ENCODE data around the gene HYCC1.
"Not testable (repeated sequence)": the region's sequence is repeated elsewhere in the genome, so short reads cannot be mapped to it uniquely, and the experiment has no call there.

Gene HYCC1

GRCh38 chr7:23013715-23014649, at the start of gene HYCC1:
TSS of gene HYCC1 (minus strand) at chr7:23014130. CDS start at chr7:22991111, 23,019 bp downstream.
- in situ Hi-C loops (cut with HindIII; ENCODE audit: low sequenced_read_pairs) = no loop called here

GRCh38 chr7:23062452-23062851, 48.5 kb upstream of the HYCC1 start:
- in situ Hi-C loops (cut with HindIII; ENCODE audit: low sequenced_read_pairs) = no loop called here

GRCh38 chr7:23061327-23061726, 47.4 kb upstream of the HYCC1 start:
- in situ Hi-C loops (cut with HindIII; ENCODE audit: low sequenced_read_pairs) = no loop called here

GRCh38 chr7:23058408-23059096, 44.6 kb upstream of the HYCC1 start:
- in situ Hi-C loops (cut with HindIII; ENCODE audit: low sequenced_read_pairs) = loop anchor here (10.0 kb wide), 2 partner anchors 254 to 504 kb away; no protein-coding TSS in a partner anchor

- in situ Hi-C loops (cut with HindIII; ENCODE audit: low sequenced_read_pairs) = loop anchor here (10.0 kb wide), 2 partner anchors 251 to 501 kb away; no protein-coding TSS in a partner anchor
These were observed 41.8 kb upstream of the HYCC1 start for GRCh38 chr7:23055582-23056178.

GRCh38 chr7:23051124-23051485, 37.2 kb upstream of the HYCC1 start:
- in situ Hi-C loops (cut with HindIII; ENCODE audit: low sequenced_read_pairs) = loop anchor here (10.0 kb wide), 2 partner anchors 246 to 496 kb away; no protein-coding TSS in a partner anchor

- in situ Hi-C loops (cut with HindIII; ENCODE audit: low sequenced_read_pairs) = not testable (repeated sequence)
These were observed 32.4 kb upstream of the HYCC1 start for GRCh38 chr7:23046336-23046735.

- in situ Hi-C loops (cut with HindIII; ENCODE audit: low sequenced_read_pairs) = not testable (repeated sequence)
These were observed 31.2 kb upstream of the HYCC1 start for GRCh38 chr7:23045086-23045485.

- in situ Hi-C loops (cut with HindIII; ENCODE audit: low sequenced_read_pairs) = no loop called here
These were observed 30.7 kb upstream of the HYCC1 start for GRCh38 chr7:23044581-23044980.

GRCh38 chr7:23043441-23043840, 29.5 kb upstream of the HYCC1 start:
- in situ Hi-C loops (cut with HindIII; ENCODE audit: low sequenced_read_pairs) = no loop called here

- in situ Hi-C loops (cut with HindIII; ENCODE audit: low sequenced_read_pairs) = not testable (repeated sequence)
These were observed 25.7 kb upstream of the HYCC1 start for GRCh38 chr7:23039674-23040073.

- in situ Hi-C loops (cut with HindIII; ENCODE audit: low sequenced_read_pairs) = not testable (repeated sequence)
These were observed 21.8 kb upstream of the HYCC1 start for GRCh38 chr7:23035542-23036371.

- in situ Hi-C loops (cut with HindIII; ENCODE audit: low sequenced_read_pairs) = no loop called here
These were observed 13.3 kb upstream of the HYCC1 start for GRCh38 chr7:23027261-23027660.

- in situ Hi-C loops (cut with HindIII; ENCODE audit: low sequenced_read_pairs) = no loop called here
These were observed 12.2 kb upstream of the HYCC1 start for GRCh38 chr7:23026164-23026563.

- in situ Hi-C loops (cut with HindIII; ENCODE audit: low sequenced_read_pairs) = no loop called here
These were observed 10.5 kb upstream of the HYCC1 start for GRCh38 chr7:23024454-23024853.

GRCh38 chr7:23022851-23023250, 8.9 kb upstream of the HYCC1 start:
- in situ Hi-C loops (cut with HindIII; ENCODE audit: low sequenced_read_pairs) = no loop called here

GRCh38 chr7:23022258-23022769, 8.4 kb upstream of the HYCC1 start:
- in situ Hi-C loops (cut with HindIII; ENCODE audit: low sequenced_read_pairs) = no loop called here

- in situ Hi-C loops (cut with HindIII; ENCODE audit: low sequenced_read_pairs) = no loop called here
These were observed 7.7 kb upstream of the HYCC1 start for GRCh38 chr7:23021596-23021995.

- in situ Hi-C loops (cut with HindIII; ENCODE audit: low sequenced_read_pairs) = no loop called here
These were observed 6.9 kb upstream of the HYCC1 start for GRCh38 chr7:23020742-23021401.

- in situ Hi-C loops (cut with HindIII; ENCODE audit: low sequenced_read_pairs) = no loop called here
These were observed 4.8 kb upstream of the HYCC1 start for GRCh38 chr7:23018750-23019149.
